ENCODE data around the gene CYB561D1. TPM values are rescaled to one million over a fixed set of nuclear protein-coding genes. Genes with fewer than 3 reads are reported as not detected.

CYB561D1 gene
- total and polyA plus RNA-seq, 2 of the 8 experiments (the other 6 are each of a cell fraction or from before 2014, with no cell fraction given), result 3.6 to 3.8 TPM

DNA sequence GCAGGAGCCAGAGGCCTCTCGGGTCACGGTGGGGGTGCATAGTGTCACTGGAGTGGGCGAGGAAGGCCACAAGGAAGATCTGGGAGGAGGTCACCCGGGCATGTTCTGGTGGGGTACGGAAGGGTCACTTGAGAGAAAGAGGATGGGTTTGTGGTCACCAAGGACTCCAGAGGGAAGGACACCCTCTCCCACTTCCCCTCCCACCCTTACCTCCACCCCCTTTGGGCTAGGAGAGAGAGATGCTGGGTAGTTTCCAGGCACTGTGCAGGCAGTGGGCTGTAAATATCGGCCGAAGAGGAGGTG is 14.9 kb downstream of the CYB561D1 start (continued):
- TF ChIP-seq ATF3 (IDR thresholded peaks at IDR 0.05; ENCODE audit: insufficient read depth, low read depth, low read length), result no peak
- TF ChIP-seq RXRA (IDR thresholded peaks at IDR 0.05; ENCODE audit: insufficient read depth, low read depth, low read length), result no peak
- TF ChIP-seq FOSL1 (IDR thresholded peaks at IDR 0.05; ENCODE audit: insufficient read depth, low read depth, low read length), result no peak
- no peak for TF ChIP-seq CBX8 (IDR thresholded peaks at IDR 0.05; ENCODE audit: borderline replicate concordance, low read depth, low read length)

Data from H1 (cell line).